ENCODE data around the gene ING5.

Gene ING5

GRCh38 chr2:241751776-241752175, 49.9 kb downstream of the ING5 start:
- Histone ChIP-seq H3K4me3 (replicated peaks; ENCODE audit: insufficient read depth, low read length) (no peak overlapping the region), H3K27ac (replicated peaks) (no peak overlapping the region), H3K27me3 (ENCODE audit: insufficient read depth, poor library complexity, severe bottlenecking) (no peaks in the 10 kb centered on the region)
- no peak for TF ChIP-seq CTCF (IDR thresholded peaks at IDR 0.05; ENCODE audit: insufficient read depth, low read length)
- no peak for TF ChIP-seq REST (IDR thresholded peaks at IDR 0.05; ENCODE audit: insufficient replicate concordance, low read depth)
- no peak for TF ChIP-seq POLR2AphosphoS5 (IDR thresholded peaks at IDR 0.05; ENCODE audit: low read depth)
- no peak for TF ChIP-seq SPI1 (IDR thresholded peaks at IDR 0.05; ENCODE audit: borderline replicate concordance, low read depth)
- no peak for TF ChIP-seq GABPA (IDR thresholded peaks at IDR 0.05; ENCODE audit: low read depth)
- no peak for DNase-seq (ENCODE audit: low read depth in 1 of 2, low spot score in 1 of 2)

- no peak overlapping the region for H3K4me3 ChIP-seq (replicated peaks; ENCODE audit: insufficient read depth, low read length)
- DNase-seq (ENCODE audit: low read depth in 1 of 2, low spot score in 1 of 2) = no peak
- TF ChIP-seq GABPA (IDR thresholded peaks at IDR 0.05; ENCODE audit: low read depth) = no peak
- TF ChIP-seq SPI1 (IDR thresholded peaks at IDR 0.05; ENCODE audit: borderline replicate concordance, low read depth) = no peak
- TF ChIP-seq CTCF (IDR thresholded peaks at IDR 0.05; ENCODE audit: insufficient read depth, low read length) = no peak
- TF ChIP-seq POLR2AphosphoS5 (IDR thresholded peaks at IDR 0.05; ENCODE audit: low read depth) = no peak
- TF ChIP-seq REST (IDR thresholded peaks at IDR 0.05; ENCODE audit: insufficient replicate concordance, low read depth) = no peak
- H3K27ac ChIP-seq (replicated peaks) = no peak overlapping the region
- H3K27me3 ChIP-seq (ENCODE audit: insufficient read depth, poor library complexity, severe bottlenecking) = no peaks in the 10 kb centered on the region
These were observed 50.4 kb downstream of the ING5 start for GRCh38 chr2:241752253-241752652.

GRCh38 chr2:241752689-241753276, 50.9 kb downstream of the ING5 start:
- no peak overlapping the region for H3K27ac ChIP-seq (replicated peaks)
- no peak for DNase-seq (ENCODE audit: low read depth in 1 of 2, low spot score in 1 of 2)
- TF ChIP-seq SPI1 (IDR thresholded peaks at IDR 0.05; ENCODE audit: borderline replicate concordance, low read depth) (no peak), POLR2AphosphoS5 (IDR thresholded peaks at IDR 0.05; ENCODE audit: low read depth) (no peak), REST (IDR thresholded peaks at IDR 0.05; ENCODE audit: insufficient replicate concordance, low read depth) (no peak), CTCF (IDR thresholded peaks at IDR 0.05; ENCODE audit: insufficient read depth, low read length) (no peak), GABPA (IDR thresholded peaks at IDR 0.05; ENCODE audit: low read depth) (no peak)
- H3K4me3 ChIP-seq (replicated peaks; ENCODE audit: insufficient read depth, low read length) = no peak overlapping the region
- H3K27me3 ChIP-seq (ENCODE audit: insufficient read depth, poor library complexity, severe bottlenecking) = no peaks in the 10 kb centered on the region

Measured in HL-60 (cell line).